GM12872 (cell line): Measurements from ENCODE around the gene STAT3.

Experiments
- CTCF ChIP-seq: IDR thresholded peaks from 3 replicates; pipeline ENCODE4 v1.5.1; 2011; ENCODE audit warnings: low read depth, mild to moderate bottlenecking, low read length, moderate library complexity; ENCODE audit not compliant: insufficient read depth

The STAT3 gene

GRCh38 chr17:42394838-42395237 lies 6.6 kb upstream of the STAT3 start:
- no peak for TF ChIP-seq CTCF

- TF ChIP-seq CTCF, result no peak
These were observed 4.6 kb upstream of the STAT3 start for GRCh38 chr17:42392692-42393415.

GRCh38 chr17:42389899-42390298 lies 1.7 kb upstream of the STAT3 start:
- no peak for TF ChIP-seq CTCF

- TF ChIP-seq CTCF, result no peak
These were observed 834 bp upstream of the STAT3 start for GRCh38 chr17:42389135-42389417.

- TF ChIP-seq CTCF, result no peak
These were observed 421 bp downstream of the STAT3 start for GRCh38 chr17:42387661-42388380.

GRCh38 chr17:42386777-42387657 lies 1.2 kb downstream of the STAT3 start:
- TF ChIP-seq CTCF, result no peak

- TF ChIP-seq CTCF, result no peak
These were observed 6.3 kb downstream of the STAT3 start for GRCh38 chr17:42381898-42382297.
